Measurements from ENCODE around the gene AHNAK. TPM values are rescaled to one million over a fixed set of nuclear protein-coding genes. Genes with fewer than 3 reads are reported as not detected.
"Not testable (repeated sequence)": the region's sequence is repeated elsewhere in the genome, so short reads cannot be mapped to it uniquely, and the experiment has no call there.

The AHNAK gene
- total and polyA plus RNA-seq, 2 donors: 35.8 to 40.1 TPM

DNA sequence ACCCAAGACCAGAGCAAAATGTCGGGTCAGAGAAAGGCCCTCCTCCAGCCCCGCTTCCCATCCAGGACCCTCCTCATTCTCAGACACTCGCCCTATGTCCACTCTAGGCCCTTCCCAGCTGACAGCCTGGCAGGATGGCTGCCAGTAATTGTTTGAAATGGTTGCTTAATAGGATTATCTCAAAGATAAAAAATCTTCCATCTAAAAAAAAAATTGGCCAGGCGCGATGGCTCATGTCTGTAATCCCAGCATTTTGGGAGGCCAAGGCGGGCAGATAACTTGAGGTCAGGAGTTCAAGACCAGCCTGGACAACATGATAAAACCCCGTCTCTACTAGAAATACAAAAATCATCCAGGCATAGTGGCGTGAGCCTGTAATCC is 95.4 kb downstream of the AHNAK start:
- Histone ChIP-seq H3K4me3 (ENCODE audit: low read length in 2 of 2) (no peak overlapping the region), H3K27me3 (ENCODE audit: control insufficient read depth in 2 of 2, insufficient read depth in 1 of 2, low read length in 1 of 2) (peaks cover 0 to 2% of the 10 kb centered on the region in 2 donors), H3K36me3 (ENCODE audit: control insufficient read depth in 2 of 2, insufficient read depth in 2 of 2, low read length in 1 of 2) (no peaks in the 10 kb centered on the region), H3K9me3 (ENCODE audit: control insufficient read depth in 2 of 2, insufficient read depth in 1 of 2, low read length in 1 of 2) (peaks cover 0 to 2% of the 10 kb centered on the region in 2 donors), H3K27ac (ENCODE audit: low read depth in 1 of 2, low read length in 1 of 2) (no peak overlapping the region), H3K4me1 (ENCODE audit: control insufficient read depth in 2 of 2, insufficient read depth in 2 of 2, low read length in 2 of 2) (no peaks in the 10 kb centered on the region)
- DNase-seq (ENCODE audit: low read depth in 6 of 9, low spot score in 9 of 9): no peak
- WGBS: 96% methylated on average over 8 of the region's 8 CpGs

DNA sequence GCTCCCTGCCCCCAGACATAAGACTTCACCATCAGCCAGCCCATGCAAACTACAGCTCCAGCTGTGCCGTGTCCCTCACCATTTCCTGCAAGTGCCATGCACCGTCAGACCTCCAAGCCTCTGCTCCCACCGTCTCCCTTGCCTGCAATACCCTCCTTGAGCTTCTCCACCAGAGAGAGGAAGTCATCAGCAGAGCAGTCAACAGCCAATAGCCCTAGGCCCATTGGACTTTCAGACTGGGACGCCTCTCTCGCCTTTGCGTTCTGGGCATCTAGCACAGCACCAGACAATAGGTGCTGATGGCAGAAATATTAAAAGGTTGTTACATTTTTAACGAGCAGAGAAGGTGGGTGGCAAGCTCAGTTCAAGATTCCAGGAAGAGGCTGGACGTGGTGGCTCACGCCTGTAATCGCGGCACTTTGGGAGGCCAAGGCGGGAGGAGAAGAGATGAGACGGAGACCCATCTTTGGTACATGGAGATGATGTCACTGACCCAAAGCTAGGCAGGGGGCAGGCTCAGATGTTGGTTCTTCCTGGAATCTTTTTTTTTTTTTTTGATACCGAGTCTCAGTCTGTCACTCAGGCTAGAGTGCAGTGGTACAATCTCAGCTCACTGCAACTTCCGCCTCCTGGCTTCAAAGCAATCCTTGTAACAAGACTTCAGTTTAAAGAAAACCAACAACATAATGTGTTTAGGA is 95.9 kb downstream of the AHNAK start:
- WGBS: 93% methylated on average over 15 of the region's 15 CpGs
- no peaks in the 10 kb centered on the region for H3K4me1 ChIP-seq (ENCODE audit: control insufficient read depth in 2 of 2, insufficient read depth in 2 of 2, low read length in 2 of 2)
- no peaks in the 10 kb centered on the region for H3K36me3 ChIP-seq (ENCODE audit: control insufficient read depth in 2 of 2, insufficient read depth in 2 of 2, low read length in 1 of 2)
- no peak overlapping the region for H3K27ac ChIP-seq (ENCODE audit: low read depth in 1 of 2, low read length in 1 of 2)
- no peak overlapping the region for H3K4me3 ChIP-seq (ENCODE audit: low read length in 2 of 2)
- no peak for DNase-seq (ENCODE audit: low read depth in 6 of 9, low spot score in 9 of 9)
- H3K27me3 ChIP-seq (ENCODE audit: control insufficient read depth in 2 of 2, insufficient read depth in 1 of 2, low read length in 1 of 2): peaks cover 0 to 6% of the 10 kb centered on the region in 2 donors
- no peaks in the 10 kb centered on the region for H3K9me3 ChIP-seq (ENCODE audit: control insufficient read depth in 2 of 2, insufficient read depth in 1 of 2, low read length in 1 of 2)

- H3K4me1 ChIP-seq (ENCODE audit: control insufficient read depth in 2 of 2, insufficient read depth in 2 of 2, low read length in 2 of 2); H3K27me3 ChIP-seq (ENCODE audit: control insufficient read depth in 2 of 2, insufficient read depth in 1 of 2, low read length in 1 of 2); H3K9me3 ChIP-seq (ENCODE audit: control insufficient read depth in 2 of 2, insufficient read depth in 1 of 2, low read length in 1 of 2); H3K27ac ChIP-seq (ENCODE audit: low read depth in 1 of 2, low read length in 1 of 2); DNase-seq (ENCODE audit: low read depth in 6 of 9, low spot score in 9 of 9); H3K4me3 ChIP-seq (ENCODE audit: low read length in 2 of 2); H3K36me3 ChIP-seq (ENCODE audit: control insufficient read depth in 2 of 2, insufficient read depth in 2 of 2, low read length in 1 of 2): not testable (repeated sequence)
- WGBS: 91% methylated on average over 7 of the region's 7 CpGs
Observed at GRCh38 chr11:62449912-62450311, 96.7 kb downstream of the AHNAK start.

GRCh38 chr11:62449451-62449851 is 97.2 kb downstream of the AHNAK start:
- H3K36me3 ChIP-seq (ENCODE audit: control insufficient read depth in 2 of 2, insufficient read depth in 2 of 2, low read length in 1 of 2): no peaks in the 10 kb centered on the region
- peaks cover 0 to 5% of the 10 kb centered on the region in 2 donors for H3K4me1 ChIP-seq (ENCODE audit: control insufficient read depth in 2 of 2, insufficient read depth in 2 of 2, low read length in 2 of 2)
- DNase-seq (ENCODE audit: low read depth in 6 of 9, low spot score in 9 of 9): no peak
- H3K27me3 ChIP-seq (ENCODE audit: control insufficient read depth in 2 of 2, insufficient read depth in 1 of 2, low read length in 1 of 2): peaks cover 0 to 14% of the 10 kb centered on the region in 2 donors
- 90% methylated on average over 9 of the region's 9 CpGs for WGBS
- H3K27ac ChIP-seq (ENCODE audit: low read depth in 1 of 2, low read length in 1 of 2): no peak overlapping the region
- no peaks in the 10 kb centered on the region for H3K9me3 ChIP-seq (ENCODE audit: control insufficient read depth in 2 of 2, insufficient read depth in 1 of 2, low read length in 1 of 2)
- H3K4me3 ChIP-seq (ENCODE audit: low read length in 2 of 2): no peak overlapping the region

DNA sequence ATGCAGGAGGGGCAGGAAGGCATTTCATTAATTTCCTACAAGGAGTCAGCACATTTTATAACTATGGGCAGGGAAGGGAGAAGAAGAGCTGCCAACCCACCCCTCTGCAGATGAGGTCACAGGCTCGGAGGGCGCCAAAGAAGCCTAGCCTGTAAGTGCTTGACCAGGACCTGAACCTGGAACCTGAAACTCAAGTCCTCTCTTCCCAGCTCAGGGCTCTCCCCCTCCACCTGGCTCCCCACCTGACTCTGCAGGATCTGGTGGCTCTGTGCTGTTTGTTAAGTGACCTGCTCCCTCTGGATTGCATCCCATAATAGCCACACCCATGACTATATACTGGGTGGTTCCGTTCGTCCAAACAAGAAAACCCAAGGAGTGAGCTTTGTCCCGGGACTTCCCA is 100.5 kb downstream of the AHNAK start:
- Histone ChIP-seq H3K4me1 (ENCODE audit: control insufficient read depth in 2 of 2, insufficient read depth in 2 of 2, low read length in 2 of 2) (peaks cover 0 to 13% of the 10 kb centered on the region in 2 donors), H3K9me3 (ENCODE audit: control insufficient read depth in 2 of 2, insufficient read depth in 1 of 2, low read length in 1 of 2) (no peaks in the 10 kb centered on the region), H3K4me3 (ENCODE audit: low read length in 2 of 2) (no peak overlapping the region), H3K27me3 (ENCODE audit: control insufficient read depth in 2 of 2, insufficient read depth in 1 of 2, low read length in 1 of 2) (peaks cover 0 to 22% of the 10 kb centered on the region in 2 donors), H3K36me3 (ENCODE audit: control insufficient read depth in 2 of 2, insufficient read depth in 2 of 2, low read length in 1 of 2) (no peaks in the 10 kb centered on the region), H3K27ac (ENCODE audit: low read depth in 1 of 2, low read length in 1 of 2) (no peak overlapping the region)
- DNase-seq (ENCODE audit: low read depth in 6 of 9, low spot score in 9 of 9): no peak
- 96% methylated on average over 5 of the region's 5 CpGs for WGBS

DNA sequence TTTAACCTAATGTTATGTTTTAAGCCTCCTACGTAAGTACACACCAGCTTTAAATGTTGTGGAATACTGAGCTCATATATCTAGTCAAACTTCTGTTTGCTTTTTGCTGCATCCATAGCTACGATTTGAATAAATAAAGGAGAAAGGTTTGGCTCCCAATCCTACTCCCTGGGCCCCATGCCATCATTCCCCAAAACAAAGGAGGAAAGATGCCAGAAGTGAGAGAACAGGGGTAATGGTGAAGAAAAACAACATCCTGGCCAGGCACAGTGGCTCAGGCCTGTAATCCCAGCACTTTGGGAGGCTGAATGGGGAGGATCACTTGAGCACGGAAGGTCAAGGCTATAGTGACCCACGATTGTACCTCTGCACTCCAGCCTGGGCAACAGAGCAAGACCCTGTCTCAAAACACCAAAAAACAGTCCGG is 101.3 kb downstream of the AHNAK start:
- Histone ChIP-seq H3K27ac (ENCODE audit: low read depth in 1 of 2, low read length in 1 of 2) (no peak overlapping the region), H3K4me1 (ENCODE audit: control insufficient read depth in 2 of 2, insufficient read depth in 2 of 2, low read length in 2 of 2) (peaks cover 0 to 13% of the 10 kb centered on the region in 2 donors), H3K36me3 (ENCODE audit: control insufficient read depth in 2 of 2, insufficient read depth in 2 of 2, low read length in 1 of 2) (no peaks in the 10 kb centered on the region), H3K27me3 (ENCODE audit: control insufficient read depth in 2 of 2, insufficient read depth in 1 of 2, low read length in 1 of 2) (peaks cover 0 to 22% of the 10 kb centered on the region in 2 donors), H3K9me3 (ENCODE audit: control insufficient read depth in 2 of 2, insufficient read depth in 1 of 2, low read length in 1 of 2) (no peaks in the 10 kb centered on the region), H3K4me3 (ENCODE audit: low read length in 2 of 2) (no peak overlapping the region)
- 94% methylated on average over 5 of the region's 5 CpGs for WGBS
- DNase-seq (ENCODE audit: low read depth in 6 of 9, low spot score in 9 of 9): no peak

- H3K27me3 ChIP-seq (ENCODE audit: control insufficient read depth in 2 of 2, insufficient read depth in 1 of 2, low read length in 1 of 2): peaks cover 0 to 22% of the 10 kb centered on the region in 2 donors
- no peak overlapping the region for H3K4me3 ChIP-seq (ENCODE audit: low read length in 2 of 2)
- H3K4me1 ChIP-seq (ENCODE audit: control insufficient read depth in 2 of 2, insufficient read depth in 2 of 2, low read length in 2 of 2): peaks cover 0 to 13% of the 10 kb centered on the region in 2 donors
- 81% methylated on average over 9 of the region's 9 CpGs for WGBS
- H3K27ac ChIP-seq (ENCODE audit: low read depth in 1 of 2, low read length in 1 of 2): peak overlapping the region in 1 of 2 donors; percentile 47
- no peaks in the 10 kb centered on the region for H3K9me3 ChIP-seq (ENCODE audit: control insufficient read depth in 2 of 2, insufficient read depth in 1 of 2, low read length in 1 of 2)
- H3K36me3 ChIP-seq (ENCODE audit: control insufficient read depth in 2 of 2, insufficient read depth in 2 of 2, low read length in 1 of 2): no peaks in the 10 kb centered on the region
- no peak for DNase-seq (ENCODE audit: low read depth in 6 of 9, low spot score in 9 of 9)
Observed at GRCh38 chr11:62444835-62445234, 101.8 kb downstream of the AHNAK start.

DNA sequence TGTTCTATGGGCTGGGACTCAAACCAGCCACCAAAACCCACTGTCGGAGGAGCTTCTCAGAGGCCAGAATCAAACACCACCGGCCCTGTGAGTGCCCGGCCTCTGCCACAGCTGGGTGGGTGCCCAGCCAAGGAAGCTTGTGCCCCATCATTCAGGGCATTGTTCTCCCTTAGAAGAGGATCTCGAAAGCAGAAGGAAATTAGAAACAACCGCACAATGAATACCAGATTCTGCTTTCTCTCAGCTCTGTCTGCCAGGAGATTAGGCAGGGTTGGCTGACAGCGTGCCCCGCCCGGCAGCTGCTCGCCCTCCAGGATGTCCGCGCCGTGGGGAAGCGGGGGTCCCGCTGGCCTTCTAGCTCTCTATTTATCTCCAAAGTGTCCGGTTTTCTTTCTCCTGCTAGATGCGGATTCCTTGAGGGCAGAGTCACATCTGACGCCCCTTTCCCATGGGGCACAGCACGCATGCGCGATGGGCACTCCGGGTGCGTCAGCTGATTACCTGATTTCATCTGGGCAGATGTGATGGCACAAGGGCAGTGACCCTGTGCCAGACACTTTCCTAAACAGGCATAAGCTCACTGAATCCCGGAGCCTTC is 102.3 kb downstream of the AHNAK start:
- WGBS: 19% methylated on average over 23 of the region's 23 CpGs
- H3K27me3 ChIP-seq (ENCODE audit: control insufficient read depth in 2 of 2, insufficient read depth in 1 of 2, low read length in 1 of 2): peaks cover 0 to 22% of the 10 kb centered on the region in 2 donors
- H3K27ac ChIP-seq (ENCODE audit: low read depth in 1 of 2, low read length in 1 of 2): peak overlapping the region; percentile 47 to 53
- H3K9me3 ChIP-seq (ENCODE audit: control insufficient read depth in 2 of 2, insufficient read depth in 1 of 2, low read length in 1 of 2): no peaks in the 10 kb centered on the region
- peak in 1 of 9 donors; percentile 28 for DNase-seq (ENCODE audit: low read depth in 6 of 9, low spot score in 9 of 9)
- H3K36me3 ChIP-seq (ENCODE audit: control insufficient read depth in 2 of 2, insufficient read depth in 2 of 2, low read length in 1 of 2): no peaks in the 10 kb centered on the region
- H3K4me3 ChIP-seq (ENCODE audit: low read length in 2 of 2): no peak overlapping the region
- H3K4me1 ChIP-seq (ENCODE audit: control insufficient read depth in 2 of 2, insufficient read depth in 2 of 2, low read length in 2 of 2): peaks cover 0 to 13% of the 10 kb centered on the region in 2 donors

GRCh38 chr11:62443390-62444235 is 103.0 kb downstream of the AHNAK start:
- Histone ChIP-seq H3K4me1 (ENCODE audit: control insufficient read depth in 2 of 2, insufficient read depth in 2 of 2, low read length in 2 of 2) (peaks cover 0 to 13% of the 10 kb centered on the region in 2 donors), H3K27ac (ENCODE audit: low read depth in 1 of 2, low read length in 1 of 2) (peak overlapping the region; percentile 25 to 43), H3K36me3 (ENCODE audit: control insufficient read depth in 2 of 2, insufficient read depth in 2 of 2, low read length in 1 of 2) (no peaks in the 10 kb centered on the region), H3K9me3 (ENCODE audit: control insufficient read depth in 2 of 2, insufficient read depth in 1 of 2, low read length in 1 of 2) (no peaks in the 10 kb centered on the region), H3K27me3 (ENCODE audit: control insufficient read depth in 2 of 2, insufficient read depth in 1 of 2, low read length in 1 of 2) (peaks cover 0 to 22% of the 10 kb centered on the region in 2 donors), H3K4me3 (ENCODE audit: low read length in 2 of 2) (no peak overlapping the region)
- 90% methylated on average over 17 of the region's 17 CpGs for WGBS
- no peak for DNase-seq (ENCODE audit: low read depth in 6 of 9, low spot score in 9 of 9)
